HG02678 (cell line): ENCODE measurements around the gene TAMALIN.

ENCODE experiments used
- ATAC-seq: cut with Tn5 transposase; IDR thresholded peaks from one replicate; pipeline ENCODE4 v1.9.1; 2021; ENCODE audit warnings: mild to moderate bottlenecking, moderate library complexity; ENCODE audit not compliant: unreplicated experiment

TAMALIN gene

DNA sequence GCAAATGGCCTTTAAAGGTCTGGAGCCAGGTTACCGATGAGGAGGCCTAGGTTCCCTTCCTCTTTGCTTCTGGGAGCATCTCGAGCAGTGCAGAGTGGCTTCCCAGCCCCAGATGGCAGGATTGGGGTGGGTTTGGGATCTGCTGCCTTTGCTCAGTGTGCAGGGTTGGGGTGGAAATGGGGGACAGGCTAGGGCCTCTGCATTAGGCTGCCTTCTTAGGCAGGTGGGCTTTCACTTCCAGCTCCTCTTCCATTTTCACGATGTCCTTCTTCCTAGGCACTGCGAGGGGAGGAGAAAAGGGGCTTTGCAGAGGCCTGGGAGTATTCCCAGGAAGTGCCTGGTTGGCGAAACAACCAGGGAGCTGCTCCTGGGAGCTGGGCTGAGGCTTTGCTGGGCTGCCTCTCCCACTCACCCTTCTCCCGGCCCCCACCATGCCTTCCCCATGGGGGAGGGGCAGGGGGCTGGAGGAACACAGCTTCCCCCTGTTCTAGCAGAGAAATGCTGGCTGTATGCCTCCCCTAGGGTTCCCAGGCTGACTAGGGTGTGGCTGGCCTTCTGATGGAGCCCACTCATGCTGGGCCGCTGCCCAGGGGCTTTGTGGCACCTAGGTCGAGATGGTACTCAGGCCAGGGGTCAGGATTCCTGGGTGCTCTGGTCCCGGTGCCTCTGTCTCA lies 46.9 kb downstream of the TAMALIN start:
- ATAC-seq: no peak

DNA sequence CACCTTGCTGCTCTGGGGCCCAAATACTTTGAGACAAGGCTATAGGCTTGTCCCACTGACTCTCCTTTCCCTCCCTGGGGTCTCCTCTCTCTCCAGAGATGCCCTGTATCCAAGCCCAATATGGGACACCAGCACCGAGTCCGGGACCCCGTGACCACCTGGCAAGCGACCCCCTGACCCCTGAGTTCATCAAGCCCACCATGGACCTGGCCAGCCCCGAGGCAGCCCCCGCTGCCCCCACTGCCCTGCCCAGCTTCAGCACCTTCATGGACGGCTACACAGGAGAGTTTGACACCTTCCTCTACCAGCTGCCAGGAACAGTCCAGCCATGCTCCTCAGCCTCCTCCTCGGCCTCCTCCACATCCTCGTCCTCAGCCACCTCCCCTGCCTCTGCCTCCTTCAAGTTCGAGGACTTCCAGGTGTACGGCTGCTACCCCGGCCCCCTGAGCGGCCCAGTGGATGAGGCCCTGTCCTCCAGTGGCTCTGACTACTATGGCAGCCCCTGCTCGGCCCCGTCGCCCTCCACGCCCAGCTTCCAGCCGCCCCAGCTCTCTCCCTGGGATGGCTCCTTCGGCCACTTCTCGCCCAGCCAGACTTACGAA lies 47.6 kb downstream of the TAMALIN start:
- no peak for ATAC-seq

DNA sequence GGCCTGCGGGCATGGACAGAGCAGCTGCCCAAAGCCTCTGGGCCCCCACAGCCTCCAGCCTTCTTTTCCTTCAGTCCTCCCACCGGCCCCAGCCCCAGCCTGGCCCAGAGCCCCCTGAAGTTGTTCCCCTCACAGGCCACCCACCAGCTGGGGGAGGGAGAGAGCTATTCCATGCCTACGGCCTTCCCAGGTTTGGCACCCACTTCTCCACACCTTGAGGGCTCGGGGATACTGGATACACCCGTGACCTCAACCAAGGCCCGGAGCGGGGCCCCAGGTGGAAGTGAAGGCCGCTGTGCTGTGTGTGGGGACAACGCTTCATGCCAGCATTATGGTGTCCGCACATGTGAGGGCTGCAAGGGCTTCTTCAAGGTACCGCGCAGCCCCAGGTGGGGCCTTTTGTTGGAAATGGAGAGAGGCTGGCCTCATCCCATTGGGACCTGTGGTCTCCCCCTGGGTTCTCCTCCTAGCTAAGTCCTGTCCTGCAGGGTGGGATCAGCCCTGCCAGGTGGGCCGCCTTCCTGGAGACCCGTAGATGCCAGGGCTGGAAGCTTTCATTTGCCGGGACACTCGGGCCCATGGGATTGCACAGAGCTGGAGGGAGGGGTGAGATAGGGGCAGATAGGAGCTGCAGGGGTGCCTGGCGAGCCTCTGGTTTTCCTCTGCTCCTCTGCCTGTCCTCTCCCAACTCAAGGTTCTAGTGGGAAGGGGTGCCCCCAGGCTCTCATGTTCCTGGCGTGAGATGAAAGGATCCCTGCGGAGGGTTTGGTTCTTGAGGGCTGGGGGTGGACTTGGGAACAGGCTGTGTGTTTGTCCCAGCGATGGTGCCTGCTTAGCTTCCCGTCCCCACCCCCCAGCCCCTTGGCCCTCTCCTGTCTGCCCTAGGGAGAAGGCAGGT lies 48.3 kb downstream of the TAMALIN start:
- ATAC-seq: no peak

DNA sequence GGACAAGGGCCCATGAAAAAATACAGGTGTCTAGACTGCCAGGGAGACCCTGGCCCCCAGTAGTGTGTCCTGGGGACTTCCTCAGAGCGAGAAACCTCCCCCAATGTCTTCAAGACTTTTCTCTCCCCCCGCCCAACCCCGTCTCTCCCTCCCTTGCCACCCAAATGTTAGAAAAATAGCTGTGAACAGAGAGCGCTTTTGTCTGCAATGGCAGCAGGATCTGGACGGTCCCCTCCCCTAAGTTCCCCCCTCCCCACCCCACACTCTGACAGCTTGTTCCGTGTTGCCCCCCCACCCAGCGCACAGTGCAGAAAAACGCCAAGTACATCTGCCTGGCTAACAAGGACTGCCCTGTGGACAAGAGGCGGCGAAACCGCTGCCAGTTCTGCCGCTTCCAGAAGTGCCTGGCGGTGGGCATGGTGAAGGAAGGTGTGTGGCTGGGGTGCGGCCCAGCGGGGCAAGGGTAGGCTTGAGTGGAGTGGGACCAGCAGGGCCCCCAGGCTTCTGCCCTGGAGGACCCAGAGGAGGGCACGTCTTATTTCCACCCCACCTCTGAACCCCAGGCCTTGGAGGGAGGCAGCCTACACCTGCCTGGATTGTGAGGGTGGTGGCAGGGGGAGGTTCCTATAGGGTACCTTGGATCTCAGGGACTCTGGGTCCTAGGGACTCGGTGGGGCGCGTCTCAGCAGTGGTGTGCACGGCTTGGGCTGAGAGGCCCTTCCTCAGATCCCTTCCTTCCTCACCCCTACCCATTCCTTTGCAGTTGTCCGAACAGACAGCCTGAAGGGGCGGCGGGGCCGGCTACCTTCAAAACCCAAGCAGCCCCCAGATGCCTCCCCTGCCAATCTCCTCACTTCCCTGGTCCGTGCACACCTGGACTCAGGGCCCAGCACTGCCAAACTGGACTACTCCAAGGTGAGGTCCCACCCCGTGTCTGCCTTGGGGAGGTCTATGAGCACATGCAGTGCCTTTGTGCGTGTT lies 49.3 kb downstream of the TAMALIN start:
- ATAC-seq: no peak

DNA sequence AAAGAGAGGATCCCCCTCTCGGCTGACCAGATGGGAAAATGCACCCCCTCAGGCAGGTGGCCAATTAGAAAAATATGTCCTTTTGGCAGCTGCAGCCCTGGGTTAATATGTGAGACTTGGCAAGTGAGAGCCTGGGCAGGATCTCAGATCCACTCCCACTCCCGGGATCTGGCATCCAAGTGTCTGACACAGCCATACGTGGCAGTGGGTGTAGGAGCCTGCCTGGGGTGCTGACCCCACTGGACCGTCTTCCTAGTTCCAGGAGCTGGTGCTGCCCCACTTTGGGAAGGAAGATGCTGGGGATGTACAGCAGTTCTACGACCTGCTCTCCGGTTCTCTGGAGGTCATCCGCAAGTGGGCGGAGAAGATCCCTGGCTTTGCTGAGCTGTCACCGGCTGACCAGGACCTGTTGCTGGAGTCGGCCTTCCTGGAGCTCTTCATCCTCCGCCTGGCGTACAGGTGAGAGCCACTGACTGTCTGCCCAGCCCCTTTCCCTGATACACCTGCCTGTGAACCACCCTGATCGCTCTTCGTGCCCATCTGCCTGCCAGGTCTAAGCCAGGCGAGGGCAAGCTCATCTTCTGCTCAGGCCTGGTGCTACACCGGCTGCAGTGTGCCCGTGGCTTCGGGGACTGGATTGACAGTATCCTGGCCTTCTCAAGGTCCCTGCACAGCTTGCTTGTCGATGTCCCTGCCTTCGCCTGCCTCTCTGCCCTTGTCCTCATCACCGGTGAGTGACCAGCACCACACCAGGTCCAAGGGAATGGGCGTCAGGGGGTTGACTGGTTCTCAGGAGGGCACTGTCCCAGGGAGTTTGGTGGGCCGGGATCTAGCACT lies 50.3 kb downstream of the TAMALIN start:
- ATAC-seq: no peak

DNA sequence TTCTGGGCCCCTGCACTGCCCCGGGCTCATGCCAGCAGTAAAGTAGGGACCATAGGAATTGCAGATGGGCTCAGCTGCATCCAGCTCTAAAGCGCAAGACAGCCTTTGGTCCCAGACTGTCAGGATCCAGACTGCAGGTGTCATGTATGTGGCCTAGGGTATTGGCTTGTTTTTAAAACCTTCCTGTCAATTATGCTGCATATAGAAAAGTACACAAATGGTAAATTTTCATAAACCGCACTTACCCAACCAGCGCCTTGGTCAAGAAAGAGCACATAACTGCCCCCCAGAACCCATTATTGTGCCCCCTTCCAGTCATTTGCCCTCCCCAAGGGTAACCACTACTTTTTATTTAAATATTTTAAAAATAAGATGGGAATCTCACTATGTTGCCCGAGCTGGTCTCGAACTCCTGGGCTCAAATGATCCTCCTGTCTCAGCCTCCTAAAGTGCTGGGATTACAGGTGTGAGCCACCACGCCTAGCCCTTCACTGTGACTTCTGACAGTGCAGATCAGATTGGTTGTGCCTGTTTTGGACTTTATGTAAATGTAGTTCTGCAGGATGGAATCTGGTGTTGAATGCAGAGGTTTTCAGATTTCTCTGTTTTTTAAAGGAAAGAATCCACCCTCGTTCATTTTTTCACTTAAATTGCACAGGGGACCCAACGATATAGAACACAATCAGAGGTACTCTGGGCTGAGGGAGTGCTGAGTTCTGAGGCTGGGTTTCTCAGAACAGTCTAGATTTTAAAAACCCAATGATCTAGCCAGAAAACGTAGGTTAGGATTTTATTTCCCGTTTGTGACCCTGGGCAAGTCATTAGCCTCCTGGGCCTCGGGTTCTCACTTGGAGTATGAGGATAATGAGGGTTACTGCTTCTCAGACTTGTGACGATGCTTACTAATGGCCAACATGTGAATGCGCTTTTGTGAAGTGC lies 51.2 kb downstream of the TAMALIN start:
- ATAC-seq: no peak

DNA sequence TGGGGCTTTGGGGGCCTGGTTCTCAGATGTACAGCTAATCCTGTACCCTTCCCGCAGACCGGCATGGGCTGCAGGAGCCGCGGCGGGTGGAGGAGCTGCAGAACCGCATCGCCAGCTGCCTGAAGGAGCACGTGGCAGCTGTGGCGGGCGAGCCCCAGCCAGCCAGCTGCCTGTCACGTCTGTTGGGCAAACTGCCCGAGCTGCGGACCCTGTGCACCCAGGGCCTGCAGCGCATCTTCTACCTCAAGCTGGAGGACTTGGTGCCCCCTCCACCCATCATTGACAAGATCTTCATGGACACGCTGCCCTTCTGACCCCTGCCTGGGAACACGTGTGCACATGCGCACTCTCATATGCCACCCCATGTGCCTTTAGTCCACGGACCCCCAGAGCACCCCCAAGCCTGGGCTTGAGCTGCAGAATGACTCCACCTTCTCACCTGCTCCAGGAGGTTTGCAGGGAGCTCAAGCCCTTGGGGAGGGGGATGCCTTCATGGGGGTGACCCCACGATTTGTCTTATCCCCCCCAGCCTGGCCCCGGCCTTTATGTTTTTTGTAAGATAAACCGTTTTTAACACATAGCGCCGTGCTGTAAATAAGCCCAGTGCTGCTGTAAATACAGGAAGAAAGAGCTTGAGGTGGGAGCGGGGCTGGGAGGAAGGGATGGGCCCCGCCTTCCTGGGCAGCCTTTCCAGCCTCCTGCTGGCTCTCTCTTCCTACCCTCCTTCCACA lies 52.0 kb downstream of the TAMALIN start:
- no peak for ATAC-seq

DNA sequence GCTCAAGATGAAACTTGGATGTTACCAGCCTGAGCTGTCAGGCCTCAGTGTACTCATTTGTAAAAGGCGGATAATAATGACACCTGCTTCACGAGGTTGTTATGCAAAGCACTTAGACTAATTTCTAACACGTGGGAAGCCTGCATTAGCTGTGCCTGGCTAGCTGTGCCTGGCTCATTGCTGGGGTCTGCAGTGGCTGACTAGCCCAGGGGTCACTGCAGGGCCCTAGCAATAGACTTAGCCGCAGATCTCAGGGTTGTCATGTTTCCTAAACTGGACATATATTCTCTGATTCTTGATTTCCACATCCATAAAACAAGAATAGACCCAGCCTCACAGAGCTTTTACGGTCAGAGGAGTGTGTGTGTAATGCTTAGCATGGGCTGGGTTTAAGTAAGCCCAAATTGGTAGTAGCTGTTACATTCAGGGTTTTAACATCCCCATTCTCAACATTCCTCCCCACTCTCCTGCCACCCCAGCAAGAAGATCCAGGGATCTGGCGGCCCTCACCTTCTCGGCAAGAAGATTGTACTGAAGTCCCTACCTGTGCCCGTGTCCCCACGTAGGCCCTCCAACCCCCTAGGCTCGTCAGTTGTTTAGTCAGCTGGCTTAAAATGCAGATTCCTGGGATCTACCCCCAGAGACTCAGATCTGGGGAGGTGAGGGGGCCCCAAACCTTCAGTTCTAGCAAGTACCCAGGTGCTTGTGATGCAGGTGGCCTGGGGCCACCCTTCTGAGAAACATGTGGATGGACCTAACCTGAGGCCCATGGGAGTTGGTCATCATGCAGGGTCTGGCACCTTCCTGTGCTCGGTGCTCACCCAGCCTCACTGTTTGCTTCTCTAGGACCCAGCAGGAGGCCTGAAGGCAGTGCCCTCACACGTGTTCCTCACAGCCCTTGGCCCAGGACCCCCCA lies 53.1 kb downstream of the TAMALIN start:
- ATAC-seq: no peak

DNA sequence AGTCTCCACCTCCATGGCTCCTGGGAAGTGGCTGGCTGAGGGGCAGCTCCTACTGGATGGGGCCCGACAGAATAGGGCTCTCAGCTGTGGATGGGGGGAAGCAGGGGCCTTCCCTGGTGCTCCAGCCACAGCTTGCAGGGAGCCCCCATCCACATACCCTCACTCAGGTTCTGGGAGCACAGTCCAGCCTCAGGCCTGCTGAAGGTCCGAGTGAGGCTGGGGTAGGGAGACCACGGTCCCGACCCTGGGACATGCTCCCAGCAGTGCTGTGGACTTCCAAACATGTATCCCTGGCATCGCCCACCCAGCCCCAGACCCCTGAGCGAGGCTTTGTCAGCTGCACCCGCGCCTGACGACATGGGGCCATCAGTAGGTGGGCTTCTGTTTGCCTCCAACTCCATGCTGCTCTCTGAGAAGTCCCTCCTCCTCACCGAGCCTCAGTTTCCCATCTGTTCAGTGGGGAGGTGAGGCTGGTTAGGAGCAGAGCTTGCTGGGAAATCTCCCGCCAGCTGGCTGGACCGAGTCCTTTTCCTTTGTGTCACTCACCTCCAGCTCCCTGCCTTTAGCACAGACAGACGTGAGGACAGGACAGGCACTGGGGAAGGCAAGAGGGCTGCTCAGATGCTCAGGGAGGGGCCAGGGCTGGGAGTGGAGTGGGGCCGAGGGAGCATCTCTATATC lies 53.9 kb downstream of the TAMALIN start:
- ATAC-seq: no peak

DNA sequence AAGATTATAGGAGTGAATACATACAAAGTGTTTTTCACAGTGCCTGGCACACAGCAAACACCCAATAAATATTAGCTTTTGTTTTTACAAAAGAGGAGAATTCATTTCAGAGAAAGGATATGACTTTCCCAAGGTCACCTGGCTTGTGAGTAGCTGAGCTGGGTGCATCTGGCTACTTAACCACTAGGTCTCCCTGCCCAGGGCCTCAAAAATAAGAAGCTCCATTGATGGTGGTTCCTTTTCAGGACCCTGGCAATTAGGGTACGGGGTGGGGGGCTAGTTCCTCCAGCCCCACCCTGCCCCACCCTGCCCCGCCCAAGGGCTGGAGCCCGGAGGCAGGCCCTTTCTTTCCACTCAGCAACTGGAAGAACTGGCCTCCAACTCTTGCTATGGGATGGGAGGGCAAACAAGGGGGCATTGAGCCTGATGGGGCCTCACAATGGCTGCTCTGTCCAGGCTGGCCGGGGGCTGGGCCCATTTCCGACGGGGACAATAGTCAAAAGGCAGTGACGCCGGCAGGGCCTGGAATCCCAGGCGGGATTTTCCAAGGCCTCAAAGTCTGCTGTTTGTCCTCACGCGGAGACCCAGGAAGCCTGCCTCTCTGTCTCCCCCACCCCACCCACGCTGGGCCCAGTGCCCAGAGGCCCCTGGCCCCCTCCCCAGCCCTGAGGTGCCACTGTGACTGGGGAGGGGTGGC lies 54.9 kb downstream of the TAMALIN start:
- ATAC-seq: no peak

DNA sequence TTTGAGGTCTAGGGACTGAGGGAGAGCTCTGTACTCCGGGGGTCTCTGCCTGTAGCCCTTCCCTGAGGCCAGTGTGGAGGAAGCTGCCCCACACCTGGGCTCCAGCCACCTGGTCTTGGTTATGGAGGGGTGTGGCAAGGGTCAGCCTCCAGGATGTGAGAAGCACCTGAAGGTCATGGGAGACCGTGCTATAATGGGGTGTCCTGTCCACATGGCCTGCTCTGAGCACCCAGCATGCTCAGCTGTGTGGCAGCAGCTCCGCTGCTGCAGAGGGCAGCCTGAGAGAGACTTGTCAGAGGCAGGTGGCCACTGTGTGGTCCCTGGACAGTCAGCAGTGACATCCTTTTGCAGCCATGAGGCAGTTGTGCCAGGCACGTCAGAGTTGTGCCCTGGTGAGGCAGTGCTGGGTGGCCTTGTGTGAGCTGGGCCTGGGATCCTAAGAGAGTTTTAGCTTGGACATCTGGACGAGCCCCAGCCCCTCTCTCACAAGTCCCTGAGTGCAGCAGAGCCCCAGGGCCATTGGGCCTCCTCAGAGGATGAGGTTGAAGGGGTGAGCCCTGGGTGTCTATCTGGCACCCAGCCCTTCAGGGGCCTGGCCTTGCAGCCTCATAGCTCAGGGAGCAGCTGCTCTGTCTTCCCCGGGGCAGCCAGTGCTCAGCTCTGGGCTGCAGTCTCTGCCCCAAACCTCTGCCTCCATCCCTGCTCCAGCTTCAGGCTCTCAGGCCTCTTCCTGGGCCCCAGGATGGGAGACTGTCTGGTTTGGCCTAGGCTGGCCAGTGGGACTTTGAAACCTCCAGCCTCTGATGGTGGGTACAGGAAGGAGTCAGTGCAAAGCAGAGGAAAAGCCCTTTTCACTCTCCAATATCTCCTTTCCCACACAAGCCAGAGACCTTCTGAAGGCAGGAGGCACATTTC lies 55.7 kb downstream of the TAMALIN start:
- no peak for ATAC-seq

DNA sequence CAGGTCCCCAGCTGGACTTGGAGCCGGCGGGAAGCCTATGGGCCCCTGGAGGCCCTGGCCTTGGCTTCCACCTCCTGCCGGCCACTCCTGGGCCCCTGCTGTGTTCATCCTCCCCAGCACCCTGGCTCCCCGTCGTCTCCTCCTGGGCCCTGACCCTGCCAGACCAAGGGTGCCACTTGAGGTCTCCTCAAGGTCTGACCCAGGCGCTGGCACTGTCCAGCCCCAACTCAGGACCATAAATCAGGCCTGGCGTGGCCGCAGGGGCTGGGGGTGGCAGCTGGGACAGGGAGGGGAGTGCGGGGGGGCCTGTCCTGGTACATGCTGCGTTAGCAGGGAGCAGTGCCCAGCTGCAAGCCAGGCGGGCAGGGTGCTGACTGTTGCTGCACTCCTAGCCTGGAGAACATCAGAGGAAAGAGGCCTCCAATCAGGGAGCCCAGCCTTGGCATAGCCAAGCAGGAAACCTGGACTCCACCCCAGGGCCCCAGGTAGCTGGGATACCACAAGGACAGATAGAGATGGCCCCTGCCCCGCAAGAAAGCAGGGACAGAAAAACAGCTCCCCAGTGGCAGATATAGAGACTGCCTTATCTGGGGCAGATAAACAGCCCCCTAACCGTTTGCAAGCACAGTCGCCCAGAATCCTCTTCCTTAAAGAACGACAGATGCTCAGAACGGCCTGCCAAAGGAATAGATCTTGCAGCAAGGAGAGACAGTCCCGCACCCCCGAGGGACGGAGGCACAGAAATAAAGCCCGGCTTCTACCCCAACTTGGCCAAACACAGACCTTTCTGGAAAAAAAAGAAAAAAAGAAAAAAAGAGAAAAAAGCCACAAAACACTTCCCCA lies 56.6 kb downstream of the TAMALIN start:
- ATAC-seq: no peak

DNA sequence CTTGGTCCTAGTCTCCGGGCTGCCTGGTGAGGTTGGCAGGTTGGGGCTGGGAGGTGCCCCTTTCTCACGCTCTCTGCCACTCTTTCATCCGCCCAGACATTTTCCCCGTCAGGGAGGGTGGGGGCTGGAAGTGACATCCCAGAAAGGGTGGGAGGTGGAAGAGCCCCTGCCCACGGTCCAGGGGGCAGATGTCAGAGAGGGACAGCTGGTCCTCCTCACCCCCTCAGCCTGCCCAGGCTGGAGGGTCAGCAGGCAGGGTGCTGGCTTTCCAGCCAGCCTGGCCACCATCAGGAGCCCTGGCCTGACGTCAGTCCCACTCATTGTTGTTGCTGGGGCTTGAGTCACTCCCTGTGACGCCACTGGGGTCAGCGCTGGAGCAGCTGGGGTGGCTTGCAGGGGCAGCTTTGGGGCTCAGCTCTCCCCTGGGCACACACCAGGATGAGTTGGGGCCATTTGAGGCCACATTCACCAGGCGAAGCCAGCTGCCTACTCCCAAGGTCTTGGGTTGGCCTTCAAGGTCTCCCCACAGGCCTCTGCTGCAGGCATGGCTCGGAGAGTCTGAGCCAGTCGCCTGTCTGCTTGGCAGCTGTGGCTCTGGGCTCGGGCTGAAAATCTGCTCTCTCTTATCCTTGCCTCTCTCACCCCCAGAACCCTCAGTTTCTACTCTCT lies 57.4 kb downstream of the TAMALIN start:
- no peak for ATAC-seq
